Measurements from ENCODE around the gene ACAD8. TPM values are rescaled to one million over a fixed set of nuclear protein-coding genes. Genes with fewer than 3 reads are reported as not detected.

The ACAD8 gene
- total and polyA plus RNA-seq, 2 of the 8 experiments (the other 6 are each of a cell fraction or from before 2014, with no cell fraction given), result 45.8 to 52.7 TPM

- 0 out of 2 replicates have a peak, but pooled peaks have one; percentile 33 for TF ChIP-seq BACH1 (IDR thresholded peaks at IDR 0.05; ENCODE audit: low read length)
- TF ChIP-seq SAP30 (IDR thresholded peaks at IDR 0.05; ENCODE audit: insufficient read depth, insufficient replicate concordance, low read length), result peak; percentile 81
- no peak for TF ChIP-seq GTF2F1 (IDR thresholded peaks at IDR 0.05; ENCODE audit: borderline replicate concordance, low read depth, low read length)
- peak; percentile 35 for TF ChIP-seq EZH2 (IDR thresholded peaks at IDR 0.05; ENCODE audit: low read depth, low read length, severe bottlenecking)
- peak; percentile 27; the same call in 1 of the 2 replicates for TF ChIP-seq MAX (IDR thresholded peaks at IDR 0.05)
- 0 out of 2 replicates have a peak, but pooled peaks have one; percentile 56 for TF ChIP-seq RBBP5 (IDR thresholded peaks at IDR 0.05; ENCODE audit: borderline replicate concordance, low read depth, low read length)
- TF ChIP-seq HDAC2 (IDR thresholded peaks at IDR 0.05; ENCODE audit: borderline replicate concordance in 1 of 2, low read depth in 2 of 2, low read length in 2 of 2), result peak in 1 of 2 experiments; percentile 61; a peak in 2 of 4 replicates
- TF ChIP-seq NANOG (IDR thresholded peaks at IDR 0.05; ENCODE audit: insufficient read depth, low read depth, low read length, poor library complexity, severe bottlenecking), result no peak
These were observed 28.4 kb upstream of the ACAD8 start (continued) for GRCh38 chr11:134224710-134225664.

Measured in H1 (cell line).